ENCODE results near the gene UTS2R.
"Not testable (repeated sequence)": the region's sequence is repeated elsewhere in the genome, so short reads cannot be mapped to it uniquely, and the experiment has no call there.

DNA sequence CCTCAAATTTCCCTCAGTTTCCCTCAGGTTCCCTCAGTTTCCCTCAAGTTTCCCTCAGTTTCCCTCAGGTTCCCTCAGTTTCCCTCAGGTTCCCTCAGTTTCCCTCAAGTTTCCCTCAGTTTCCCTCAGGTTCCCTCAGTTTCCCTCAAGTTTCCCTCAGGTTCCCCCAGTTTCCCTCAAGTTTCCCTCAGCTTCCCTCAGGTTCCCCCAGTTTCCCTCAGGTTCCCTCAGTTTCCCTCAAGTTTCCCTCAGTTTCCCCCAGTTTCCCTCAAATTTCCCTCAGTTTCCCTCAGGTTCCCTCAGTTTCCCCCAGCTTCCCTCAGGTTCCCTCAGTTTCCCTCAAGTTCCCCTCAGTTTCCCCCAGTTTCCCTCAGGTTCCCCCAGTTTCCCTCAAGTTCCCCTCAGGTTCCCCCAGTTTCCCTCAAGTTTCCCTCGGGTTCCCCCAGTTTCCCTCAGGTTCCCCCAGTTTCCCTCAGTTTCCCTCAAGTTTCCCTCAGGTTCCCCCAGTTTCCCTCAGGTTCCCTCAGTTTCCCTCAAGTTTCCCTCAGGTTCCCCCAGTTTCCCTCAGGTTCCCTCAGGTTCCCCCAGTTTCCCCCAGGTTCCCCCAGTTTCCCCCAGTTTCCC is 12.0 kb upstream of the UTS2R start:
- TF ChIP-seq, protein P1, sequence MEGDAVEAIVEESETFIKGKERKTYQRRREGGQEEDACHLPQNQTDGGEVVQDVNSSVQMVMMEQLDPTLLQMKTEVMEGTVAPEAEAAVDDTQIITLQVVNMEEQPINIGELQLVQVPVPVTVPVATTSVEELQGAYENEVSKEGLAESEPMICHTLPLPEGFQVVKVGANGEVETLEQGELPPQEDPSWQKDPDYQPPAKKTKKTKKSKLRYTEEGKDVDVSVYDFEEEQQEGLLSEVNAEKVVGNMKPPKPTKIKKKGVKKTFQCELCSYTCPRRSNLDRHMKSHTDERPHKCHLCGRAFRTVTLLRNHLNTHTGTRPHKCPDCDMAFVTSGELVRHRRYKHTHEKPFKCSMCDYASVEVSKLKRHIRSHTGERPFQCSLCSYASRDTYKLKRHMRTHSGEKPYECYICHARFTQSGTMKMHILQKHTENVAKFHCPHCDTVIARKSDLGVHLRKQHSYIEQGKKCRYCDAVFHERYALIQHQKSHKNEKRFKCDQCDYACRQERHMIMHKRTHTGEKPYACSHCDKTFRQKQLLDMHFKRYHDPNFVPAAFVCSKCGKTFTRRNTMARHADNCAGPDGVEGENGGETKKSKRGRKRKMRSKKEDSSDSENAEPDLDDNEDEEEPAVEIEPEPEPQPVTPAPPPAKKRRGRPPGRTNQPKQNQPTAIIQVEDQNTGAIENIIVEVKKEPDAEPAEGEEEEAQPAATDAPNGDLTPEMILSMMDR (IDR thresholded peaks at IDR 0.05; ENCODE audit: low read depth, low read length), result not testable (repeated sequence)
- TF ChIP-seq EZH2phosphoT487 (IDR thresholded peaks at IDR 0.05; ENCODE audit: low read depth), result not testable (repeated sequence)
